GM12891 (cell line): ENCODE measurements around the gene PTPRN2.

Experiments
- POLR2A ChIP-seq: IDR thresholded peaks from 2 replicates; pipeline ENCODE4 v1.6.1; 2011; ENCODE audit warnings: low read depth, low read length, control low read depth
- POLR2AphosphoS5 ChIP-seq: IDR thresholded peaks from 2 replicates; pipeline ENCODE4 v1.6.1; 2011; ENCODE audit warnings: low read depth, low read length, control low read depth
- SPI1 ChIP-seq: IDR thresholded peaks from 2 replicates; pipeline ENCODE4 v1.6.1; 2011; ENCODE audit warnings: low read depth, low read length, control low read depth
- TAF1 ChIP-seq: IDR thresholded peaks from 2 replicates; pipeline ENCODE4 v1.6.1; 2011; ENCODE audit warnings: low read depth, low read length, control low read depth

DNA sequence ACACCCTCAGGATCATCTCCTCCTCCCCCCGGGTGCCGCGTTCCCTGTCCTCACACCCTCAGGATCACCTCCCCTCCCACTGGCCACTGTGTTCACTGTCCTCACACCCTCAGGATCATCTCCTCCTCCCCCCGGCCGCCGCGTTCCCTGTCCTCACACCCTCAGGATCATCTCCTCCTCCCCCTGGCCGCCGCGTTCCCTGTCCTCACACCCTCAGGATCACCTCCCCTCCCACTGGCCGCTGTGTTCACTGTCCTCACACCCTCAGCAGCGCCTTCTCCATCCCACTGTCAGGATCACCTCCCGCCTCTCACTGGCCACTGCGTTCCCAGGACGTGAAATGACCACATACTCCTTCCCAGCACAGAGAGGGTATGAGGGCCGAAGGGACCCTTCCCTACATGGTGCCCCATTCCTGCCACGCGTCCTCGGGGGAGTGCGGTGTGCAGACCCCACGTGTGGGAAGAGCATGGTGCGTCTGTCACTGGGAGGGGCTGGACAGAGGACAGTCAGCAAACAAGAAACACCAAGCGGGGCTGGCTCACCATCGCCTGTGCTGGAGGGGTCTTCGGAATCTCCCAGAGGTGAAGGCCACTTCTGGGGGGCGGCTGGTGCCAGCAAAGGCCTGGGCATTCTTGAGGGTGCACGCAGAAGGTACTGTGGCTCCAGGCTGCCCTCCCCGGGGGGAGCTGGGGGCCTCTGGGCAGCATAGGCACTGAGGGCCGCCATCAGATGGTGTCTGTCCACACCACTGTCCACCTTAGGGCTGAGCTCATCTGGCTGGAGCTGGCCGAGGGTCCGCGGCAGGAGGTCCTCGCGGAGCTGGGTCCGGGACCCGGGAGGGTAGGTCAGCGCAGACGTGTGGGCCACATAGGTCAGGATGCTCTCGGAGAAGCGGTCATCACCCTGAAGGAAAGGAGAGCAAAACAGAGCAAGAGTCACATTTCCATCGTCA, 421.0 kb downstream of the PTPRN2 start:
- no peak for TF ChIP-seq POLR2A
- no peak for TF ChIP-seq SPI1
- no peak for TF ChIP-seq POLR2AphosphoS5
- TF ChIP-seq TAF1 = no peak
